SK-N-SH treated with all-trans-retinoic acid at 6 μM for 48 hours (cell line): ENCODE measurements around the gene GLT6D1.
"Not testable (repeated sequence)": the region's sequence is repeated elsewhere in the genome, so short reads cannot be mapped to it uniquely, and the experiment has no call there.

ENCODE experiments used
- ATAC-seq: fragments of 200-7000 bp; cut with Tn5 transposase; 3 replicates; pipeline ENCODE4 v1.9.1; 2020; ENCODE audit warnings: mild to moderate bottlenecking, moderate library complexity
- ARNTL ChIP-seq: fragments of 450-650 bp; formaldehyde crosslinking; IDR thresholded peaks from 2 replicates; pipeline ENCODE4 v1.5.0; 2020; ENCODE audit warnings: low read depth, mild to moderate bottlenecking, moderate library complexity, borderline replicate concordance
- BACH2 ChIP-seq: fragments of 250-450 bp; sonication (Bioruptor Pico); IDR thresholded peaks from 2 replicates; pipeline ENCODE4 v1.9.0; 2021; ENCODE audit warnings: mild to moderate bottlenecking, borderline replicate concordance
- CSDC2 ChIP-seq: fragments of 250-450 bp; sonication (Bioruptor Pico); IDR thresholded peaks from 2 replicates; pipeline ENCODE4 v1.5.0; 2020; ENCODE audit warnings: mild to moderate bottlenecking, moderate library complexity
- ESRRG ChIP-seq: fragments of 250-450 bp; sonication (Bioruptor Pico); IDR thresholded peaks from 2 replicates; pipeline ENCODE4 v1.6.1; 2021; ENCODE audit warnings: mild to moderate bottlenecking
- GLIS3 ChIP-seq: fragments of 250-450 bp; sonication (Bioruptor Pico); IDR thresholded peaks from 2 replicates; pipeline ENCODE4 v1.5.0; 2020; ENCODE audit warnings: mild to moderate bottlenecking, moderate library complexity
- ISL1 ChIP-seq: fragments of 250-450 bp; sonication (Bioruptor Pico); IDR thresholded peaks from 2 replicates; pipeline ENCODE4 v2.1.2; 2022; ENCODE audit warnings: mild to moderate bottlenecking, moderate library complexity
- OSR1 ChIP-seq: fragments of 250-450 bp; sonication (Bioruptor Pico); IDR thresholded peaks from 2 replicates; pipeline ENCODE4 v1.8.0; 2022; ENCODE audit warnings: moderate library complexity, mild to moderate bottlenecking, inconsistent platforms
- POU6F1 ChIP-seq: fragments of 250-450 bp; sonication (Bioruptor Pico); IDR thresholded peaks from 2 replicates; pipeline ENCODE4 v1.8.0; 2021; ENCODE audit warnings: low read depth, mild to moderate bottlenecking, moderate library complexity, borderline replicate concordance
- PPARA ChIP-seq: fragments of 250-450 bp; sonication (Bioruptor Pico); IDR thresholded peaks from 2 replicates; pipeline ENCODE4 v1.5.0; 2020; ENCODE audit warnings: mild to moderate bottlenecking, borderline replicate concordance
- RARB ChIP-seq: fragments of 250-450 bp; sonication (Bioruptor Pico); IDR thresholded peaks from 2 replicates; pipeline ENCODE4 v1.8.0; 2021; ENCODE audit warnings: mild to moderate bottlenecking, moderate library complexity
- SNAI2 ChIP-seq: fragments of 250-450 bp; sonication (Bioruptor Pico); IDR thresholded peaks from 2 replicates; pipeline ENCODE4 v1.5.0; 2020; ENCODE audit warnings: mild to moderate bottlenecking, moderate library complexity
- TCF4 ChIP-seq: fragments of 250-450 bp; sonication (Bioruptor Pico); IDR thresholded peaks from 2 replicates; pipeline ENCODE4 v1.8.0; 2021; ENCODE audit warnings: mild to moderate bottlenecking, moderate library complexity, borderline replicate concordance
- TOX ChIP-seq: fragments of 250-450 bp; sonication (Bioruptor Pico); IDR thresholded peaks from 2 replicates; pipeline ENCODE4 v1.8.0; 2021; ENCODE audit warnings: mild to moderate bottlenecking, moderate library complexity, borderline replicate concordance
- ZC3H10 ChIP-seq: fragments of 250-450 bp; sonication (Bioruptor Pico); IDR thresholded peaks from 2 replicates; pipeline ENCODE4 v1.5.1; 2021; ENCODE audit warnings: mild to moderate bottlenecking, moderate library complexity
- ZFP3 ChIP-seq: fragments of 250-450 bp; sonication (Bioruptor Pico); IDR thresholded peaks from 2 replicates; pipeline ENCODE4 v1.5.0; 2020; ENCODE audit warnings: mild to moderate bottlenecking, moderate library complexity
- ZNF565 ChIP-seq: fragments of 450-650 bp; formaldehyde crosslinking; conservative IDR thresholded peaks from 2 replicates; pipeline ENCODE4 v1.5.0; 2020; ENCODE audit warnings: low read depth, mild to moderate bottlenecking, moderate library complexity
- ZNF70 ChIP-seq: fragments of 450-650 bp; formaldehyde crosslinking; IDR thresholded peaks from 2 replicates; pipeline ENCODE4 v1.5.0; 2020; ENCODE audit warnings: mild to moderate bottlenecking, moderate library complexity
- ZNF8 ChIP-seq: fragments of 450-650 bp; formaldehyde crosslinking; IDR thresholded peaks from 2 replicates; pipeline ENCODE4 v1.5.0; 2020; ENCODE audit warnings: mild to moderate bottlenecking, moderate library complexity
- TF ChIP-seq, protein P1 (sequence below): fragments of 250-450 bp; sonication (Bioruptor Pico); IDR thresholded peaks from 2 replicates; pipeline ENCODE4 v1.5.1; 2021; ENCODE audit warnings: mild to moderate bottlenecking, moderate library complexity
- TF ChIP-seq, protein P2 (sequence below): fragments of 250-450 bp; sonication (Bioruptor Pico); IDR thresholded peaks from 2 replicates; pipeline ENCODE4 v1.8.0; 2020; ENCODE audit warnings: mild to moderate bottlenecking, moderate library complexity, borderline replicate concordance
- TF ChIP-seq, protein P3 (sequence below): fragments of 250-450 bp; sonication (Bioruptor Pico); IDR thresholded peaks from 2 replicates; pipeline ENCODE4 v1.5.1; 2020; ENCODE audit warnings: low read depth, mild to moderate bottlenecking, moderate library complexity

Gene GLT6D1

DNA sequence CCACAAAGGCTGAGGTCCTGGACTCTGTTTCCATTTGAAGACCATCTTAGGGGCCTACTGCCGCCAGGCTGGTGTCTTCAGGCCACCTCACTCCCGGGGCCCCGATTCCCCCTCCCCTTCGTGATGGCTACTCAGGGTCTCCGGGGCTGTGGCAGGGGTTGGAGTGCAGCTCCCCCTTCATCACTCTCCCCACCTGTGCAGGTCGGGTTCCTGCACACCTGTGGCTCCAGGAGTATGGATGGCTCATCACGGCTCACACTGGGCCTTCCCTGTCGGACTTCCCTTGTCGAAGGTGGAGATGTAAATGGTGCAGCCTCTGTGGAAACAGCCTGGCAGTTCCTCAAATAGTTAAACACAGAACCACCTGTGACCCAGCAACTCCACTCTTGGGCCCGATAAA, 35.6 kb upstream of the GLT6D1 start:
- TF ChIP-seq GLIS3 (CRISPR knock-in tag) (no peak), ESRRG (CRISPR knock-in tag) (no peak), ZC3H10 (CRISPR knock-in tag) (no peak)
- no peak for ATAC-seq

GRCh38 chr9:135673941-135674340, 34.6 kb upstream of the GLT6D1 start:
- no peak for TF ChIP-seq SNAI2
- no peak for TF ChIP-seq RARB (CRISPR knock-in tag)
- TF ChIP-seq TCF4 (CRISPR knock-in tag), result no peak
- no peak for TF ChIP-seq ZNF70 (CRISPR knock-in tag)
- TF ChIP-seq ISL1, result no peak
- no peak for TF ChIP-seq GLIS3 (CRISPR knock-in tag)
- TF ChIP-seq ARNTL, result no peak
- no peak for TF ChIP-seq POU6F1
- no peak for TF ChIP-seq OSR1
- TF ChIP-seq CSDC2 (CRISPR knock-in tag), result no peak
- TF ChIP-seq, protein P1, sequence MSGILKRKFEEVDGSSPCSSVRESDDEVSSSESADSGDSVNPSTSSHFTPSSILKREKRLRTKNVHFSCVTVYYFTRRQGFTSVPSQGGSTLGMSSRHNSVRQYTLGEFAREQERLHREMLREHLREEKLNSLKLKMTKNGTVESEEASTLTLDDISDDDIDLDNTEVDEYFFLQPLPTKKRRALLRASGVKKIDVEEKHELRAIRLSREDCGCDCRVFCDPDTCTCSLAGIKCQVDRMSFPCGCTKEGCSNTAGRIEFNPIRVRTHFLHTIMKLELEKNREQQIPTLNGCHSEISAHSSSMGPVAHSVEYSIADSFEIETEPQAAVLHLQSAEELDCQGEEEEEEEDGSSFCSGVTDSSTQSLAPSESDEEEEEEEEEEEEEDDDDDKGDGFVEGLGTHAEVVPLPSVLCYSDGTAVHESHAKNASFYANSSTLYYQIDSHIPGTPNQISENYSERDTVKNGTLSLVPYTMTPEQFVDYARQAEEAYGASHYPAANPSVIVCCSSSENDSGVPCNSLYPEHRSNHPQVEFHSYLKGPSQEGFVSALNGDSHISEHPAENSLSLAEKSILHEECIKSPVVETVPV (CRISPR knock-in tag), result no peak
- no peak for TF ChIP-seq ZNF565 (CRISPR knock-in tag)
- no peak for ATAC-seq

- not testable (repeated sequence) for ATAC-seq
These were observed 33.4 kb upstream of the GLT6D1 start for GRCh38 chr9:135672786-135673185.

DNA sequence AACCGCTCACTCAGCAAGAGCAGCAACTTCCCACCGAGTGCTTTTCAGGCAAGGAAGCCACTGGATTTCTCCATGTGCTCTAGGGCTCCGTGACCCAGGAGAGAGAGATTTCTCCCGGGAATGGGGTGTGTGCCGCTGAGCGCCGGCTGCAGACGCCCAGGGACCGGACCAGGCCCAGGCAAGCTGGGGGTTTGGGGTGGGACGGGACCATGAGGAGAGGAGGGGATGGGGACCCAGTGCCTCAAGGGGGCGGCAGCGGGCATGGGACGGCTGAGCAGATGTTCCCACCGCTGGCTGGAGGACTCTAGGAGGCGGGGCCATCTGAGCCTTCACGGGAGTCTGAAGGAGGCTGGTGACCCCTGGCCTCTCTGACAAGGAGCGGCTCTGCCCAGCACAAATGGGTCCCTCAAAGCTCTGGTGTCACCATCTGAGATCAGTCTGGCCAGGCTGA, 32.3 kb upstream of the GLT6D1 start:
- no peak for ATAC-seq
- TF ChIP-seq ZNF70 (CRISPR knock-in tag) (no peak), ISL1 (no peak), RARB (CRISPR knock-in tag) (no peak)

GRCh38 chr9:135670721-135671590, 31.6 kb upstream of the GLT6D1 start:
- no peak for ATAC-seq
- TF ChIP-seq POU6F1 (no peak), ZC3H10 (CRISPR knock-in tag) (no peak), GLIS3 (CRISPR knock-in tag) (no peak), TOX (CRISPR knock-in tag) (no peak), ESRRG (CRISPR knock-in tag) (no peak), ZFP3 (CRISPR knock-in tag) (no peak), ARNTL (no peak), SNAI2 (no peak), BACH2 (CRISPR knock-in tag) (no peak), PPARA (no peak), ZNF70 (CRISPR knock-in tag) (no peak), ISL1 (no peak), ZNF8 (no peak)
- TF ChIP-seq, protein P2, sequence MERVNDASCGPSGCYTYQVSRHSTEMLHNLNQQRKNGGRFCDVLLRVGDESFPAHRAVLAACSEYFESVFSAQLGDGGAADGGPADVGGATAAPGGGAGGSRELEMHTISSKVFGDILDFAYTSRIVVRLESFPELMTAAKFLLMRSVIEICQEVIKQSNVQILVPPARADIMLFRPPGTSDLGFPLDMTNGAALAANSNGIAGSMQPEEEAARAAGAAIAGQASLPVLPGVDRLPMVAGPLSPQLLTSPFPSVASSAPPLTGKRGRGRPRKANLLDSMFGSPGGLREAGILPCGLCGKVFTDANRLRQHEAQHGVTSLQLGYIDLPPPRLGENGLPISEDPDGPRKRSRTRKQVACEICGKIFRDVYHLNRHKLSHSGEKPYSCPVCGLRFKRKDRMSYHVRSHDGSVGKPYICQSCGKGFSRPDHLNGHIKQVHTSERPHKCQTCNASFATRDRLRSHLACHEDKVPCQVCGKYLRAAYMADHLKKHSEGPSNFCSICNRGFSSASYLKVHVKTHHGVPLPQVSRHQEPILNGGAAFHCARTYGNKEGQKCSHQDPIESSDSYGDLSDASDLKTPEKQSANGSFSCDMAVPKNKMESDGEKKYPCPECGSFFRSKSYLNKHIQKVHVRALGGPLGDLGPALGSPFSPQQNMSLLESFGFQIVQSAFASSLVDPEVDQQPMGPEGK (CRISPR knock-in tag), result no peak
- TF ChIP-seq, protein P1 (CRISPR knock-in tag), result no peak
- TF ChIP-seq, protein P3, sequence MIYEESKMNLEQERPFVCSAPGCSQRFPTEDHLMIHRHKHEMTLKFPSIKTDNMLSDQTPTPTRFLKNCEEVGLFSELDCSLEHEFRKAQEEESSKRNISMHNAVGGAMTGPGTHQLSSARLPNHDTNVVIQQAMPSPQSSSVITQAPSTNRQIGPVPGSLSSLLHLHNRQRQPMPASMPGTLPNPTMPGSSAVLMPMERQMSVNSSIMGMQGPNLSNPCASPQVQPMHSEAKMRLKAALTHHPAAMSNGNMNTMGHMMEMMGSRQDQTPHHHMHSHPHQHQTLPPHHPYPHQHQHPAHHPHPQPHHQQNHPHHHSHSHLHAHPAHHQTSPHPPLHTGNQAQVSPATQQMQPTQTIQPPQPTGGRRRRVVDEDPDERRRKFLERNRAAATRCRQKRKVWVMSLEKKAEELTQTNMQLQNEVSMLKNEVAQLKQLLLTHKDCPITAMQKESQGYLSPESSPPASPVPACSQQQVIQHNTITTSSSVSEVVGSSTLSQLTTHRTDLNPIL (CRISPR knock-in tag), result no peak
